ENCODE results near the gene APC. TPM values are rescaled to one million over a fixed set of nuclear protein-coding genes. Genes with fewer than 3 reads are reported as not detected.
A peak's percentile ranks its signal among the peaks of the same experiment; 100 is the strongest.

APC gene
- total RNA-seq, 1 donor, result 67.0 TPM

- H3K4me1 ChIP-seq (ENCODE audit: insufficient read depth, low read length), result peaks cover 8% of the 10 kb centered on the region
- no peak overlapping the region for H3K4me2 ChIP-seq (ENCODE audit: insufficient read depth, low read length)
- H3K79me2 ChIP-seq (ENCODE audit: insufficient read depth, low read length), result no peaks in the 10 kb centered on the region
- no peak for DNase-seq (ENCODE audit: insufficient read length, low spot score, missing footprints)
- no peak overlapping the region for H3K4me3 ChIP-seq (ENCODE audit: insufficient read depth, low read length)
- TF ChIP-seq, protein P1, sequence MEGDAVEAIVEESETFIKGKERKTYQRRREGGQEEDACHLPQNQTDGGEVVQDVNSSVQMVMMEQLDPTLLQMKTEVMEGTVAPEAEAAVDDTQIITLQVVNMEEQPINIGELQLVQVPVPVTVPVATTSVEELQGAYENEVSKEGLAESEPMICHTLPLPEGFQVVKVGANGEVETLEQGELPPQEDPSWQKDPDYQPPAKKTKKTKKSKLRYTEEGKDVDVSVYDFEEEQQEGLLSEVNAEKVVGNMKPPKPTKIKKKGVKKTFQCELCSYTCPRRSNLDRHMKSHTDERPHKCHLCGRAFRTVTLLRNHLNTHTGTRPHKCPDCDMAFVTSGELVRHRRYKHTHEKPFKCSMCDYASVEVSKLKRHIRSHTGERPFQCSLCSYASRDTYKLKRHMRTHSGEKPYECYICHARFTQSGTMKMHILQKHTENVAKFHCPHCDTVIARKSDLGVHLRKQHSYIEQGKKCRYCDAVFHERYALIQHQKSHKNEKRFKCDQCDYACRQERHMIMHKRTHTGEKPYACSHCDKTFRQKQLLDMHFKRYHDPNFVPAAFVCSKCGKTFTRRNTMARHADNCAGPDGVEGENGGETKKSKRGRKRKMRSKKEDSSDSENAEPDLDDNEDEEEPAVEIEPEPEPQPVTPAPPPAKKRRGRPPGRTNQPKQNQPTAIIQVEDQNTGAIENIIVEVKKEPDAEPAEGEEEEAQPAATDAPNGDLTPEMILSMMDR (IDR thresholded peaks at IDR 0.05; ENCODE audit: extremely low read depth, low read depth, low read length), result no peak
- H3K27me3 ChIP-seq (ENCODE audit: insufficient read depth, low read length), result no peaks in the 10 kb centered on the region
- H4K20me1 ChIP-seq (ENCODE audit: insufficient read depth, low read length), result no peaks in the 10 kb centered on the region
- H3K27ac ChIP-seq (ENCODE audit: low read depth, low read length), result no peak overlapping the region
- H3K36me3 ChIP-seq (ENCODE audit: insufficient read depth, low read length), result no peaks in the 10 kb centered on the region
- H2AFZ ChIP-seq (ENCODE audit: low read length), result no peak overlapping the region
- no peaks in the 10 kb centered on the region for H3K9me3 ChIP-seq (ENCODE audit: low read depth, low read length)
Observed at GRCh38 chr5:112691339-112691680, 46.4 kb upstream of the APC start.

DNA sequence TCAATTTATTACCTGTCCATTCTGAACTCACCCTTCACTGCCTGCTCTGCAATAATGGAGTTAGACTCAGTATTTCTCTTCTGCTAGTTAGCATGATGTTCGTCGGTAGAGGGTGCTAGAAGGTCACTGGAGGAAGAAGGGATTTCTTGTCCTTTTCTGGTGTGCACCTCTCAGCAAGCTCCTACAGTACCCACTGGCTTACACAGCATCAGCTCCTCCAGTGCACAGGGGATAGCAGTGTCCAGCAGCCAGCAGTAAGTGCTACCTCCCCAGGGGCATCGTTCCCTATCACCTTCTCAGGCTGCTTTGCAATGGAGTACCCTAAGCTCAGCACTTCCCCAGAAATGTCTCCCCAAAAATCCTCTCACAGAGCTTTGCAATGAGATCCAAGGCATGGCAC is 45.9 kb upstream of the APC start:
- Histone ChIP-seq H3K4me1 (ENCODE audit: insufficient read depth, low read length) (peaks cover 8% of the 10 kb centered on the region), H3K4me2 (ENCODE audit: insufficient read depth, low read length) (no peak overlapping the region), H3K27me3 (ENCODE audit: insufficient read depth, low read length) (no peaks in the 10 kb centered on the region), H4K20me1 (ENCODE audit: insufficient read depth, low read length) (no peaks in the 10 kb centered on the region), H3K4me3 (ENCODE audit: insufficient read depth, low read length) (no peak overlapping the region), H3K9me3 (ENCODE audit: low read depth, low read length) (no peaks in the 10 kb centered on the region), H2AFZ (ENCODE audit: low read length) (no peak overlapping the region), H3K36me3 (ENCODE audit: insufficient read depth, low read length) (no peaks in the 10 kb centered on the region), H3K79me2 (ENCODE audit: insufficient read depth, low read length) (no peaks in the 10 kb centered on the region), H3K27ac (ENCODE audit: low read depth, low read length) (no peak overlapping the region)
- no peak for DNase-seq (ENCODE audit: insufficient read length, low spot score, missing footprints)
- TF ChIP-seq, protein P1 (IDR thresholded peaks at IDR 0.05; ENCODE audit: extremely low read depth, low read depth, low read length), result peak; percentile 25

- Histone ChIP-seq H3K4me2 (ENCODE audit: insufficient read depth, low read length) (no peak overlapping the region), H3K27me3 (ENCODE audit: insufficient read depth, low read length) (no peaks in the 10 kb centered on the region)
Observed at GRCh38 chr5:112692472-112692871, 45.2 kb upstream of the APC start.

GRCh38 chr5:112693301-112693700 is 44.4 kb upstream of the APC start:
- no peaks in the 10 kb centered on the region for H3K27me3 ChIP-seq (ENCODE audit: insufficient read depth, low read length)
- H2AFZ ChIP-seq (ENCODE audit: low read length), result no peak overlapping the region
- TF ChIP-seq, protein P1 (IDR thresholded peaks at IDR 0.05; ENCODE audit: extremely low read depth, low read depth, low read length), result no peak
- H3K4me1 ChIP-seq (ENCODE audit: insufficient read depth, low read length), result peaks cover 8% of the 10 kb centered on the region
- H3K79me2 ChIP-seq (ENCODE audit: insufficient read depth, low read length), result no peaks in the 10 kb centered on the region
- DNase-seq (ENCODE audit: insufficient read length, low spot score, missing footprints), result no peak
- no peaks in the 10 kb centered on the region for H3K36me3 ChIP-seq (ENCODE audit: insufficient read depth, low read length)
- H3K9me3 ChIP-seq (ENCODE audit: low read depth, low read length), result no peaks in the 10 kb centered on the region
- no peak overlapping the region for H3K27ac ChIP-seq (ENCODE audit: low read depth, low read length)
- H3K4me3 ChIP-seq (ENCODE audit: insufficient read depth, low read length), result no peak overlapping the region
- H4K20me1 ChIP-seq (ENCODE audit: insufficient read depth, low read length), result no peaks in the 10 kb centered on the region
- H3K4me2 ChIP-seq (ENCODE audit: insufficient read depth, low read length), result no peak overlapping the region

More at GRCh38 chr5:112692472-112692871, 45.2 kb upstream of the APC start:
- no peak overlapping the region for H3K4me3 ChIP-seq (ENCODE audit: insufficient read depth, low read length)
- no peak overlapping the region for H3K27ac ChIP-seq (ENCODE audit: low read depth, low read length)
- H2AFZ ChIP-seq (ENCODE audit: low read length), result no peak overlapping the region
- no peak for DNase-seq (ENCODE audit: insufficient read length, low spot score, missing footprints)
- no peaks in the 10 kb centered on the region for H3K79me2 ChIP-seq (ENCODE audit: insufficient read depth, low read length)
- H3K36me3 ChIP-seq (ENCODE audit: insufficient read depth, low read length), result no peaks in the 10 kb centered on the region
- H3K9me3 ChIP-seq (ENCODE audit: low read depth, low read length), result no peaks in the 10 kb centered on the region
- TF ChIP-seq, protein P1 (IDR thresholded peaks at IDR 0.05; ENCODE audit: extremely low read depth, low read depth, low read length), result no peak
- peaks cover 8% of the 10 kb centered on the region for H3K4me1 ChIP-seq (ENCODE audit: insufficient read depth, low read length)
- H4K20me1 ChIP-seq (ENCODE audit: insufficient read depth, low read length), result no peaks in the 10 kb centered on the region
